Measurements from ENCODE around the gene DCANP1. TPM values are rescaled to one million over a fixed set of nuclear protein-coding genes. Genes with fewer than 3 reads are reported as not detected.

The DCANP1 gene
- total RNA-seq, 1 donor from 2014 or later, result not detected

DNA sequence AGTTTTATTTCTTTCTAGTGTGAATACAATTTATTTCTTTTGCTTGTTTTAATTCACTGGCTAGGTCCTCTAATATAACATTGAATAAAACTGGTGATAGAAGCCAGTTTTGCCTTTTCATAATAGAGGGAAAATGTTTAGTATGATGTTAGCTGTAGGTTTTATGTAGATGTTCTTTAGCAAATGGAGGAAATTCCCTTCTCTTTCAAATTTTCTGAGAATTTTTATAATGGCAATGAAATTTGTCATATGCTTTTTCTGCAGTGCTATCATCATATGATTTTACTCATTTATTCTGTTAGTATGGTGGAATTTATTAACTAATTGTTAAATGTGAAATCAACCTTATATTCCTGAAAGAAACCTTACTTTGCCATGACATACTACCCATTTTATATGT, 30.1 kb downstream of the DCANP1 start:
- intact Hi-C loops (cut with DNase I), result no loop called here
- Histone ChIP-seq H3K27ac (no peak overlapping the region), H3K4me1 (no peaks in the 10 kb centered on the region), H3K36me3 (no peaks in the 10 kb centered on the region), H3K27me3 (no peaks in the 10 kb centered on the region), H3K4me3 (no peak overlapping the region), H3K9me3 (no peaks in the 10 kb centered on the region)
- DNase-seq (no peak), ATAC-seq (no peak)
- TF ChIP-seq, protein P1, sequence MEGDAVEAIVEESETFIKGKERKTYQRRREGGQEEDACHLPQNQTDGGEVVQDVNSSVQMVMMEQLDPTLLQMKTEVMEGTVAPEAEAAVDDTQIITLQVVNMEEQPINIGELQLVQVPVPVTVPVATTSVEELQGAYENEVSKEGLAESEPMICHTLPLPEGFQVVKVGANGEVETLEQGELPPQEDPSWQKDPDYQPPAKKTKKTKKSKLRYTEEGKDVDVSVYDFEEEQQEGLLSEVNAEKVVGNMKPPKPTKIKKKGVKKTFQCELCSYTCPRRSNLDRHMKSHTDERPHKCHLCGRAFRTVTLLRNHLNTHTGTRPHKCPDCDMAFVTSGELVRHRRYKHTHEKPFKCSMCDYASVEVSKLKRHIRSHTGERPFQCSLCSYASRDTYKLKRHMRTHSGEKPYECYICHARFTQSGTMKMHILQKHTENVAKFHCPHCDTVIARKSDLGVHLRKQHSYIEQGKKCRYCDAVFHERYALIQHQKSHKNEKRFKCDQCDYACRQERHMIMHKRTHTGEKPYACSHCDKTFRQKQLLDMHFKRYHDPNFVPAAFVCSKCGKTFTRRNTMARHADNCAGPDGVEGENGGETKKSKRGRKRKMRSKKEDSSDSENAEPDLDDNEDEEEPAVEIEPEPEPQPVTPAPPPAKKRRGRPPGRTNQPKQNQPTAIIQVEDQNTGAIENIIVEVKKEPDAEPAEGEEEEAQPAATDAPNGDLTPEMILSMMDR (IDR thresholded peaks at IDR 0.05), result no peak

DNA sequence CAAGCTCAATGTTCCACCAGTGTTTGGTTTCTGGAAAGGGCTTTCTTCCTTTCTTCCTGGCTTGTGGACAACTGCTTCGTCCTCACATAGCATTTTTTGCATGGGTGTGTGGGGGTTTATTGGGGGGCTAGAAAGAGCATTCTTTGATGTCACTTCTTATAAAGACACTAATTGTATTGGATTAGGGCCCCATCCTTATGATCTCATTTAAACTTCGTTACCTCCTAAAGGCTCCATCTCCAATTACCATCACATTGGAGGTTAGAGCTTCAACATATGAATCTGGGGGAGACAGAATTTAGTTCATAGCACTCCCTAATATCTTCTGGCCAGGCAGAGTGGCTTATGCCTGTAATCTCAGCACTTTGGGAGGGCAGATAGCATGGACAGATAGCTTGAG, 42.1 kb downstream of the DCANP1 start:
- intact Hi-C loops (cut with DNase I), result no loop called here
- ATAC-seq, result no peak

DNA sequence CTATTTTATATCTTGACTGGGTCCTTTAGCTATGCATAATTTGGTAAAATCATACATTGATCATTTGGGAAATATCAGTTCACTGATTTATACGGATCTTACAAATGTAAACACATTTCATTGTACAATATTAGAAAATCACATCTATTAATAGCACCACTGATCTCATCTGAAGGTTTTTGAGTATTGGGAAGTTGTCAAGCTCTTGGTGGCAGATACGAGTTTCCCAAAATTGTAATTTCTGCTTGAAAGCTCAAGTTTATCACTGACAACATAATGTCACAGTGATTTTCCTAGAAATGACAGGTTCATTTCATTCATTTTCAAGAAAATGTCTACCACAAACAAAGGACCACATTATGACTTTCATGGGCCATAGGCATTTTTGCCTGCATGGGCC, 45.1 kb downstream of the DCANP1 start:
- TF ChIP-seq, protein P1 (IDR thresholded peaks at IDR 0.05), result no peak
- intact Hi-C loops (cut with DNase I), result no loop called here
- Histone ChIP-seq H3K36me3 (no peaks in the 10 kb centered on the region), H3K4me3 (no peak overlapping the region), H3K27me3 (no peaks in the 10 kb centered on the region), H3K27ac (no peak overlapping the region), H3K9me3 (no peaks in the 10 kb centered on the region), H3K4me1 (peaks cover 11% of the 10 kb centered on the region)
- DNase-seq (no peak), ATAC-seq (no peak)

More for the DNA sequence above, 42.1 kb downstream of the DCANP1 start:
- TF ChIP-seq, protein P1 (IDR thresholded peaks at IDR 0.05), result no peak
- H3K9me3 ChIP-seq, result no peaks in the 10 kb centered on the region
- H3K4me1 ChIP-seq, result no peaks in the 10 kb centered on the region
- no peak overlapping the region for H3K4me3 ChIP-seq
- no peak for DNase-seq
- H3K27ac ChIP-seq, result no peak overlapping the region
- no peaks in the 10 kb centered on the region for H3K27me3 ChIP-seq
- H3K36me3 ChIP-seq, result no peaks in the 10 kb centered on the region

DNA sequence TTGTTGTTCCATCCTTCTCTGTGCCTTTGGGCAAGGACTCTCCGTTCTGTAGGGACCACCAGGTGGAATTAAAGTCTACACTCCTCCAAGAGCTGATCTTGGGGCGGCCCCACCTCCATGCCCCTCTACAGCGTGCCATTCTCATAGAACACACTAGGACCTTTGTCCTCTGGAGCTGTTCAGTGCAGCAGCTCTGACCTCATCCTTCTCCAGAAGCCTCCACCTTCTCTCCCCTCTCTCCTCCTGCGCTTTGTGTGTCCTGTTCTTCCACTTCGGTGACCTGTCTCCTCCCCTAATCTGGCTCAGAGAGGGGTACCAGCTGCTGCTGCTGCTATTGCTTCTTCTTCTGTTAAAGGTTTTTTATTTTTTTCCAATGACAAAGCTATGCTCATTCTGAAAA, 46.3 kb downstream of the DCANP1 start:
- DNase-seq (no peak), ATAC-seq (no peak)
- Histone ChIP-seq H3K27me3 (no peaks in the 10 kb centered on the region), H3K4me1 (peaks cover 22% of the 10 kb centered on the region), H3K9me3 (no peaks in the 10 kb centered on the region), H3K36me3 (no peaks in the 10 kb centered on the region), H3K4me3 (no peak overlapping the region), H3K27ac (no peak overlapping the region)
- intact Hi-C loops (cut with DNase I), result no loop called here
- TF ChIP-seq, protein P1 (IDR thresholded peaks at IDR 0.05), result no peak

DNA sequence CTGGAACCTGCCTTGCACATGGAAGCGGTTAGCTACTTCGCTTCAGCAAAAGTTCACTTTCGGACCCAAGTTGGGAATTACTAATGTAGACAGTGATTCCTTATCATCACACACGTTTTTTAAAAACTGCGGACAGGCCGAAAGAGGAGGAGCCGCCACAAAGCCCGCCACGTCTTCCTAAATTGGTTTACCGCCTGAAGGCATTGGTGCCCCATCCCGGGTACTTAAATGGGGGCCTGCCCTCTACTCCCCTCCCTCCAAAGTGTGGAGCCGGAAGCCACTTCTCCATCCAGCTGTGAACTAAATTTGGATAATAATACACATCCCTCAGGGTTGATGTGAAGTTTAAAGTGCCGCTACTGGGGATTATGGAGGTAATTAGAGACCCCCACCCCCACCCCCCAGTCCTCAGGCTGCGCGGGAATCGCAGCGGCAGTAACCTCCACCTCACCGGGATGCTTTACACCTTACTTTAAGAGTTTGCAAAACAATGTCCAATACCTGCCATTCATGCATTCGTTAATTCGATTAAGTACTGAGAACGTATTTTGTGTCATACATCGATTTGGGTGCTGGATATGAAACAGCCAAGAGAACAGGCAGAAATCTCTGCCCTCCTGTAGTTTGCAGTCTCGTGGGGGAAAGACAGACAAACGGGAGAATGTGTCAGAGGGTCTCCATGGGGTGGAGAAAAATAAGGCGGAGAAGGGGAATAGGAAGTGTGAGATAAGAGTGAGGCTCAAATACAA, 47.2 kb downstream of the DCANP1 start:
- no peaks in the 10 kb centered on the region for H3K27me3 ChIP-seq
- peaks cover 31% of the 10 kb centered on the region for H3K4me1 ChIP-seq
- H3K4me3 ChIP-seq, result peak overlapping the region; percentile 82
- no peaks in the 10 kb centered on the region for H3K9me3 ChIP-seq
- TF ChIP-seq, protein P1 (IDR thresholded peaks at IDR 0.05), result no peak
- ATAC-seq (no peak), DNase-seq (no peak)
- no peaks in the 10 kb centered on the region for H3K36me3 ChIP-seq
- intact Hi-C loops (cut with DNase I), result no loop called here
- peak overlapping the region; percentile 94 for H3K27ac ChIP-seq

Data from upper lobe of right lung (tissue), 1 donor.